Smooth muscle cell (in vitro differentiated cells): ENCODE results near the gene SGMS2. TPM values are rescaled to one million over a fixed set of nuclear protein-coding genes. Genes with fewer than 3 reads are reported as not detected.

Source experiments
- DNase-seq: peaks from one replicate; lab custom pipeline; 2025; ENCODE audit not compliant: unreplicated experiment; lab: John Stamatoyannopoulos, UW
- H2AFZ ChIP-seq: fragments of 200-600 bp; sonication (generic); 2 replicates; pipeline ENCODE4 v1.6.0; 2016; ENCODE audit warnings: antibody characterized with exemption, low read depth, mild to moderate bottlenecking
- H3F3A ChIP-seq: fragments of 200-600 bp; sonication (generic); 2 replicates; pipeline ENCODE4 v1.6.0; 2017; ENCODE audit warnings: antibody characterized with exemption, low read depth
- H3K27ac ChIP-seq: fragments of 200-600 bp; sonication (generic); 2 replicates; pipeline ENCODE4 v1.5.1; 2016; ENCODE audit warnings: low read depth, mild to moderate bottlenecking
- H3K27me3 ChIP-seq: fragments of 200-600 bp; sonication (generic); 2 replicates; pipeline ENCODE4 v1.6.1; 2016; ENCODE audit warnings: low read depth, mild to moderate bottlenecking
- H3K36me3 ChIP-seq: fragments of 200-600 bp; sonication (generic); 2 replicates; pipeline ENCODE4 v1.5.1; 2016; ENCODE audit warnings: low read depth
- H3K4me1 ChIP-seq: fragments of 200-600 bp; sonication (generic); 2 replicates; pipeline ENCODE4 v1.5.1; 2016; ENCODE audit warnings: low read depth
- H3K4me2 ChIP-seq: fragments of 200-600 bp; sonication (generic); 2 replicates; pipeline ENCODE4 v1.6.0; 2016; ENCODE audit warnings: mild to moderate bottlenecking
- H3K4me3 ChIP-seq: fragments of 200-600 bp; sonication (generic); 2 replicates; pipeline ENCODE4 v1.5.1; 2016; ENCODE audit warnings: mild to moderate bottlenecking
- H3K79me2 ChIP-seq: fragments of 200-600 bp; sonication (generic); 2 replicates; pipeline ENCODE4 v1.6.0; 2016; ENCODE audit warnings: low read depth, mild to moderate bottlenecking
- H3K9ac ChIP-seq: fragments of 200-600 bp; sonication (generic); 2 replicates; pipeline ENCODE4 v1.6.0; 2016; ENCODE audit warnings: low read depth
- H3K9me3 ChIP-seq: fragments of 200-600 bp; sonication (generic); replicated peaks from 2 replicates; pipeline ENCODE4 v1.5.1; 2016; ENCODE audit warnings: low read depth
- H4K20me1 ChIP-seq: fragments of 200-600 bp; sonication (generic); 2 replicates; pipeline ENCODE4 v1.6.0; 2016; ENCODE audit warnings: low read depth
- CTCF ChIP-seq: fragments of 200-600 bp; sonication (generic); IDR thresholded peaks from 2 replicates; pipeline ENCODE4 v1.5.1; 2017; ENCODE audit warnings: borderline replicate concordance, mild to moderate bottlenecking, antibody characterized with exemption; ENCODE audit not compliant: insufficient read depth, poor library complexity, severe bottlenecking
- WGBS: methylation state at CpG from one replicate; pipeline ENCODE4 v1.1.7; 2016; ENCODE audit warnings: low lambda C conversion rate; 5-methylcytosine and 5-hydroxymethylcytosine counted together
- polyA plus RNA-seq: library from polyadenylated mRNA; unstranded; fragments of >200 nt; fragmentation: Nextera tagmentation; extraction: Ambion mirVana; gene quantifications from 2 replicates; pipeline ENCODE4 v1.2.1, GENCODE V29; 2016
- total RNA-seq: library from RNA; depleted of rRNA; stranded (reverse); fragments of >200 nt; gene quantifications from 2 replicates; pipeline ENCODE4 v1.2.3, GENCODE V29; 2014

SGMS2 gene
- total and polyA plus RNA-seq, 2 experiments from 2014 or later = 16.2 to 55.5 TPM

GRCh38 chr4:107853444-107854355 is 29.0 kb downstream of the SGMS2 start:
- Histone ChIP-seq H3K79me2 (peaks cover 14% of the 10 kb centered on the region), H3K27ac (peak overlapping the region; percentile 69), H3K4me1 (no peaks in the 10 kb centered on the region), H4K20me1 (peaks cover 10% of the 10 kb centered on the region), H3K27me3 (no peaks in the 10 kb centered on the region), H3K4me2 (peak overlapping the region; percentile 79), H3K9ac (no peak overlapping the region), H3K4me3 (peak overlapping the region; percentile 38), H3K9me3 (no peaks in the 10 kb centered on the region), H3F3A (peaks cover 9% of the 10 kb centered on the region), H3K36me3 (no peaks in the 10 kb centered on the region), H2AFZ (no peak overlapping the region)
- no peak for DNase-seq
- TF ChIP-seq CTCF = no peak
- WGBS = 27% methylated on average over 9 of the region's 9 CpGs

- Histone ChIP-seq H3K4me2 (peak overlapping the region; percentile 79), H2AFZ (no peak overlapping the region), H3K27ac (peak overlapping the region; percentile 69), H3K4me1 (no peaks in the 10 kb centered on the region), H3K4me3 (peak overlapping the region; percentile 38), H3K9me3 (no peaks in the 10 kb centered on the region), H3K27me3 (no peaks in the 10 kb centered on the region), H3K79me2 (peaks cover 8% of the 10 kb centered on the region), H3K36me3 (no peaks in the 10 kb centered on the region), H3F3A (peaks cover 9% of the 10 kb centered on the region), H4K20me1 (peaks cover 10% of the 10 kb centered on the region), H3K9ac (no peak overlapping the region)
- DNase-seq = no peak
- TF ChIP-seq CTCF = no peak
- WGBS = 85% methylated on average over 3 of the region's 3 CpGs
These were observed 29.8 kb downstream of the SGMS2 start for GRCh38 chr4:107854356-107855022.

GRCh38 chr4:107855723-107856122 is 31.0 kb downstream of the SGMS2 start:
- Histone ChIP-seq H3K4me2 (no peak overlapping the region), H3K36me3 (no peaks in the 10 kb centered on the region), H3K27ac (peak overlapping the region; percentile 69), H3K27me3 (no peaks in the 10 kb centered on the region), H2AFZ (no peak overlapping the region), H3K9me3 (no peaks in the 10 kb centered on the region), H4K20me1 (peaks cover 10% of the 10 kb centered on the region), H3K4me1 (no peaks in the 10 kb centered on the region), H3K79me2 (peaks cover 6% of the 10 kb centered on the region), H3F3A (peaks cover 9% of the 10 kb centered on the region), H3K4me3 (no peak overlapping the region), H3K9ac (no peak overlapping the region)
- 82% methylated on average over 3 of the region's 3 CpGs for WGBS
- DNase-seq = no peak
- no peak for TF ChIP-seq CTCF
